ENCODE data around the gene MEI4. TPM values are rescaled to one million over a fixed set of nuclear protein-coding genes. Genes with fewer than 3 reads are reported as not detected.
"Not testable (repeated sequence)": the region's sequence is repeated elsewhere in the genome, so short reads cannot be mapped to it uniquely, and the experiment has no call there.

Gene MEI4
- total and polyA plus RNA-seq, 2 donors (not counting 1 experiment from before 2014, with no cell fraction given) = not detected

DNA sequence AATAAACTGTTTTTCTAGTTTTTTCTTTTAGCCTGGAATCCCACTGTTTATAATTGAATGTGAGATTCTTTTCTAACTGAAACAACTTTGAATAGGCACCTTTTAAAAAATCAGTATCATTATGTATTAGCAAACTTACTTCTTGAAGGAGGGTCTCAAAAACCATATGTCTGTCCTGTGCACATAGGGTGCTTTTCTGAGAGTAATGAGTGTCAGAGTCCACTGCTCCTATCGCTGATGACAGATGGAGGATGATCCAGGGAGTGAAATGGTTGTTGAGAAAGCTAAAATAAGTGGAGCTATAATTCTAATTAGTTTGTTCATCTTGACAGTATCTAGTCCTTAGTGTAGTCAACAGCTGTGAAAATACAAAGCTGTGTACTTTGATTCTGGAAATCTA is 35.8 kb downstream of the MEI4 start:
- no peak overlapping the region for H3K4me3 Mint-ChIP-seq
- intact Hi-C loops (cut with micrococcal nuclease) = no loop called here
- CTCF ChIA-PET = no interaction called here

DNA sequence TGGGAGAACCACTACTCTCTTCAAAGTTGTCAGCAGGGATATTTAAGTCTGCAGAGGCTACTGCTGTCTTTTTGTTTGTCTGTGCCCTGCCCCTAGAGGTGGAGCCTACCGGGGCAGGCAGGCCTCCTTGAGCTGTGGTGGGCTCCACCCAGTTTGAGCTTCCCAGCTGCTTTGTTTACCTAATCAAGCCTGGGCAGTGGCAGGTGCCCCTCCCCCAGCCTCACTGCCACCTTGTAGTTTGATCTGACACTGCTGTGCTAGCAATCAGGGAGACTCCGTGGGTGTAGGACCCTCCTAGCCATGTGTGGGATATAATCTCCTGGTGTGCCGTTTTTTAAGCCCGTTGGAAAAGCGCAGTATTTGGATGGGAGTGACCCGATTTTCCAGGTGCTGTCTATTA is 47.3 kb downstream of the MEI4 start:
- H3K4me1 Mint-ChIP-seq, CTCF ChIA-PET, H3K4me3 Mint-ChIP-seq: not testable (repeated sequence)

More for the DNA sequence above, 35.8 kb downstream of the MEI4 start:
- DNase-seq = no peak
- H2AFZ ChIP-seq (ENCODE audit: insufficient read depth, low read depth, low read length, poor library complexity, severe bottlenecking) = no peak overlapping the region
- 63% methylated on average over 1 of the region's 1 CpG for WGBS (ENCODE audit: insufficient coverage)
- H3K4me3 ChIP-seq (ENCODE audit: control extremely low read depth in 1 of 5, extremely low read depth in 1 of 5, insufficient read depth in 1 of 5, low read depth in 2 of 5, low read length in 4 of 5) = no peak overlapping the region
- no peaks in the 10 kb centered on the region for H4K20me1 ChIP-seq (ENCODE audit: control insufficient read depth, insufficient read depth, low read length, poor library complexity, severe bottlenecking)
- H3K27me3 Mint-ChIP-seq = no peaks in the 10 kb centered on the region
- no peaks in the 10 kb centered on the region for H3K4me1 Mint-ChIP-seq
- no peak overlapping the region for H3K27ac Mint-ChIP-seq
- TF ChIP-seq, protein P1, sequence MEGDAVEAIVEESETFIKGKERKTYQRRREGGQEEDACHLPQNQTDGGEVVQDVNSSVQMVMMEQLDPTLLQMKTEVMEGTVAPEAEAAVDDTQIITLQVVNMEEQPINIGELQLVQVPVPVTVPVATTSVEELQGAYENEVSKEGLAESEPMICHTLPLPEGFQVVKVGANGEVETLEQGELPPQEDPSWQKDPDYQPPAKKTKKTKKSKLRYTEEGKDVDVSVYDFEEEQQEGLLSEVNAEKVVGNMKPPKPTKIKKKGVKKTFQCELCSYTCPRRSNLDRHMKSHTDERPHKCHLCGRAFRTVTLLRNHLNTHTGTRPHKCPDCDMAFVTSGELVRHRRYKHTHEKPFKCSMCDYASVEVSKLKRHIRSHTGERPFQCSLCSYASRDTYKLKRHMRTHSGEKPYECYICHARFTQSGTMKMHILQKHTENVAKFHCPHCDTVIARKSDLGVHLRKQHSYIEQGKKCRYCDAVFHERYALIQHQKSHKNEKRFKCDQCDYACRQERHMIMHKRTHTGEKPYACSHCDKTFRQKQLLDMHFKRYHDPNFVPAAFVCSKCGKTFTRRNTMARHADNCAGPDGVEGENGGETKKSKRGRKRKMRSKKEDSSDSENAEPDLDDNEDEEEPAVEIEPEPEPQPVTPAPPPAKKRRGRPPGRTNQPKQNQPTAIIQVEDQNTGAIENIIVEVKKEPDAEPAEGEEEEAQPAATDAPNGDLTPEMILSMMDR (IDR thresholded peaks at IDR 0.05) = no peak
- H3K27me3 ChIP-seq (replicated peaks in 1 of 4; ENCODE audit: control extremely low read depth in 1 of 4, control insufficient read depth in 3 of 4, insufficient read depth in 4 of 4, low read length in 3 of 4) = no peaks in the 10 kb centered on the region
- POLR2A ChIA-PET = no interaction called here
- H3K9me3 ChIP-seq (ENCODE audit: control extremely low read depth in 1 of 3, control insufficient read depth in 2 of 3, insufficient read depth in 1 of 3, low read length in 2 of 3) = no peaks in the 10 kb centered on the region
- H3K27ac ChIP-seq (ENCODE audit: low read length in 2 of 2) = no peak overlapping the region
- no peaks in the 10 kb centered on the region for H3K79me2 ChIP-seq (ENCODE audit: control insufficient read depth, insufficient read depth, low read length)
- H3K9me3 Mint-ChIP-seq (ENCODE audit: insufficient read depth) = peaks cover 2% of the 10 kb centered on the region
- ATAC-seq (ENCODE audit: low read depth) = no peak
- H3K4me1 ChIP-seq (ENCODE audit: control insufficient read depth in 2 of 2, insufficient read depth in 2 of 2, low read length in 2 of 2) = no peaks in the 10 kb centered on the region
- no peaks in the 10 kb centered on the region for H3K36me3 ChIP-seq (replicated peaks in 1 of 2; ENCODE audit: control extremely low read depth in 1 of 2, control insufficient read depth in 1 of 2, extremely low read depth in 1 of 2, insufficient read depth in 2 of 2, low read length in 1 of 2)
- no peak overlapping the region for H3K4me2 ChIP-seq (replicated peaks; ENCODE audit: low read depth, low read length, poor library complexity, severe bottlenecking)
- no peak overlapping the region for H3K9ac ChIP-seq (ENCODE audit: low read length)

More for the DNA sequence above, 47.3 kb downstream of the MEI4 start:
- H3K79me2 ChIP-seq (ENCODE audit: control insufficient read depth, insufficient read depth, low read length); H3K27me3 ChIP-seq (replicated peaks in 1 of 4; ENCODE audit: control extremely low read depth in 1 of 4, control insufficient read depth in 3 of 4, insufficient read depth in 4 of 4, low read length in 3 of 4); H3K27ac Mint-ChIP-seq; H3K9ac ChIP-seq (ENCODE audit: low read length); H3K4me2 ChIP-seq (replicated peaks; ENCODE audit: low read depth, low read length, poor library complexity, severe bottlenecking); H3K27ac ChIP-seq (ENCODE audit: low read length in 2 of 2); H3K9me3 ChIP-seq (ENCODE audit: control extremely low read depth in 1 of 3, control insufficient read depth in 2 of 3, insufficient read depth in 1 of 3, low read length in 2 of 3); H3K27me3 Mint-ChIP-seq; DNase-seq; ATAC-seq (ENCODE audit: low read depth); H2AFZ ChIP-seq (ENCODE audit: insufficient read depth, low read depth, low read length, poor library complexity, severe bottlenecking); H3K9me3 Mint-ChIP-seq (ENCODE audit: insufficient read depth); POLR2A ChIA-PET; H3K36me3 ChIP-seq (replicated peaks in 1 of 2; ENCODE audit: control extremely low read depth in 1 of 2, control insufficient read depth in 1 of 2, extremely low read depth in 1 of 2, insufficient read depth in 2 of 2, low read length in 1 of 2); intact Hi-C loops (cut with micrococcal nuclease); H3K4me1 ChIP-seq (ENCODE audit: control insufficient read depth in 2 of 2, insufficient read depth in 2 of 2, low read length in 2 of 2); H4K20me1 ChIP-seq (ENCODE audit: control insufficient read depth, insufficient read depth, low read length, poor library complexity, severe bottlenecking); H3K4me3 ChIP-seq (ENCODE audit: control extremely low read depth in 1 of 5, extremely low read depth in 1 of 5, insufficient read depth in 1 of 5, low read depth in 2 of 5, low read length in 4 of 5): not testable (repeated sequence)
- WGBS (ENCODE audit: insufficient coverage) = 92% methylated on average over 6 of the region's 6 CpGs

All from B cell (primary cell).